GM18526 (cell line): ENCODE results near the gene SLIT3.

ENCODE experiments used
- POLR2A ChIP-seq: IDR thresholded peaks from 3 replicates; pipeline ENCODE4 v1.6.1; 2011; ENCODE audit not compliant: insufficient read length; ENCODE audit errors: extremely low read depth

The SLIT3 gene

DNA sequence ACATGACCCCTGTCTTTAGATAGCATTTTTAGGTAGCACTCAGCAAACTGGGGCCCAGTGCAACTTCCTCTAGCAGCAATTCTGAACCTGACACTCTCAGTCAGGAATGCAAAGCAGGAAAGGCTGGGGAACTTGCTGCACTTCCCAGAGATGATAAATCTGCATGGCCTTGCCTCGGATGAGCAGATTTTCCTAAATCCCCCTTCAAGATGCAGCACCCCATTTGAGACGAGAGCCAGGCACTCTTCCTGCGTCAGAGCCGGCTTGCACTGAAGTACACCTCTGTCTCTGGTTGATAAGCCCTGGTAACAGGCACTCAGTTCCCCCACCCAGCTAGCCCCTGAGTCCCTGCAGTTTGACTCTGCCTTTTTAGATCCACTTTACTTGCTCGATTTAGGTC, 425.1 kb downstream of the SLIT3 start:
- no peak for TF ChIP-seq POLR2A

GRCh38 chr5:168874713-168875380, 426.1 kb downstream of the SLIT3 start:
- TF ChIP-seq POLR2A: no peak

DNA sequence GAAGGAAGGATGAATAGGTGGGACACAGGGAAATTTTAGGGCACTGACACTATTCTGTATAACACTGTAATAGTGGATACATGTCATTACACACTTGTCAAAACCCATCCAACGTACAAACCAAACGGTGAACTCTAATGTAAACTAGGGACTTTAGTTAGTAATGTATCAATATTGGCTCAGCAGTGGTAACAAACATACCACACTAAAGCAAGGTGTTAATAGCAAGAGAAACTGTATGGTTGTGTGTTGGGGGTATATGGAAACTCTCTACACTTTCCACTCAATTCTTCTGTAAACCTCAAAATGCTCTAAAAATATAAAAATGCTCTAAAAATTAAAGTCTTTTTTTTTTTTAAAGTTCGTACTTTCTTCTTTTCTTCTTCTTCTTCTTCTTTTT, 428.7 kb downstream of the SLIT3 start:
- TF ChIP-seq POLR2A: no peak

- no peak for TF ChIP-seq POLR2A
Measured at GRCh38 chr5:168870910-168871309, 430.0 kb downstream of the SLIT3 start.

DNA sequence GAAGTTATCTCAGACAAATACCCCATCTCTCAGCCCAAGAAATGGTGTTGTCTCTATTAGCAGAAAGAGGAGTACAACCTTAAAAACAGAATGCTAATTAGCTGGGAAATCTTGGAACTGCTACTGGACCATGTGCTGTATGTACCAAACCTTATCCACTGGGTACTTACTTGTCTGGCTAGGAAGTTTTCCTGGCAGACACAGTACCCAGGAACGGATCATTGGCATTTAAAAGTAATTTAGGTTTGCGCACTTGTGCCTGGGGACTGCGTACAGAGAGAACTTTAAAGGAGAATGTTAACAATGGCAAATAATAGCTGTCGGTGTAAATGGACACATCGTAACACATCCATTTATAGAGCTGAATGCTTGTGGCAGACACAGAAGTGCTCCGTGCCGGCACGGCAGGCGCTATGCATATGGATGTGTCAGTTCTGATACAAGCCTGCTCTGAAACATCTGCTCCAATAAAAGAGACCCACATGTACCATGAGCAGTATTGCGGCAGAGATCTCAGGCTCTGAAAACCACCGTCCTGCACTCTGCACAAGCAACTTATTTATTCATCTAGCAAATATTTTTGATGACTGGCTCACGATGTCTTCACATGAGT, 431.2 kb downstream of the SLIT3 start:
- no peak for TF ChIP-seq POLR2A

DNA sequence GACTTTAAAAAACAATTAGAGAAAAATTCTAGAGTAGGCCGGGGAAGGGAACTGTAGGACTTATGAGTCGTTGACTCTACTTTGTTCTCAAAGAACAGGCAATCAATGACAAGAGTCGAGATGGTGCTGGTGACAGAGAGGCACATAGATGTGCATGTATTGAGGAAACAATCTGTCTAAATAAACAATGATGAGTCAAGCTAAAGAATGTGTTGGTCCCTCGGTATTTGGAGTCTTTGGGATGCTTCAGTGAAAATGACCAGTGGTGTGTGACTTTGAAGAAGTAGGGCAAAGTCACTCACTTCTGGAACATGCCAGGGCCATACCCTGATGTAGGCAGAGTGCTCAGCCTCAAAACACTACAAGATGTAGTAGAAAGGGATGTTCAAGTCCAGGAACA, 433.7 kb downstream of the SLIT3 start:
- no peak for TF ChIP-seq POLR2A

GRCh38 chr5:168865968-168866367, 435.0 kb downstream of the SLIT3 start:
- TF ChIP-seq POLR2A: no peak

- TF ChIP-seq POLR2A: no peak
Measured at GRCh38 chr5:168863021-168863420, 437.9 kb downstream of the SLIT3 start.

DNA sequence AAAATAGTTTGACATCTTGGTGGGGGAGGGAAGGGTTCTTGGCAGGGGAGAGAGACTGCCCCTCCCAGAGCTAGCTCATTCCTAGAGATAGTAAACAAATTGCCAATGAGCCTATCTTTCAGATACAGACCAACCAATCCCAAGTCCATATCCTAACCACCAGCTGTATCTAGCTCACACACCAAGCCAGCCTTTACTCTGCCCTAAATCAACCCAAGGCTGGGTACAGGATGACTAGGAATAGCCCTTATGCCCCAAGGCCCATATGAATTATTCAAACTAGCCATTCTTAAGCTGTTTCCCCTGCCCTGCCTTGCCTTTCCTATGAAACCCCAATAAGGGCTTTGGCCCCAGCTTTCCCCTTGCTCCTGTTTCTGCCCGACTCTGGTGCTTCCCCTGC, 440.4 kb downstream of the SLIT3 start:
- no peak for TF ChIP-seq POLR2A

- TF ChIP-seq POLR2A: no peak
Measured at GRCh38 chr5:168860081-168860480, 440.9 kb downstream of the SLIT3 start.

DNA sequence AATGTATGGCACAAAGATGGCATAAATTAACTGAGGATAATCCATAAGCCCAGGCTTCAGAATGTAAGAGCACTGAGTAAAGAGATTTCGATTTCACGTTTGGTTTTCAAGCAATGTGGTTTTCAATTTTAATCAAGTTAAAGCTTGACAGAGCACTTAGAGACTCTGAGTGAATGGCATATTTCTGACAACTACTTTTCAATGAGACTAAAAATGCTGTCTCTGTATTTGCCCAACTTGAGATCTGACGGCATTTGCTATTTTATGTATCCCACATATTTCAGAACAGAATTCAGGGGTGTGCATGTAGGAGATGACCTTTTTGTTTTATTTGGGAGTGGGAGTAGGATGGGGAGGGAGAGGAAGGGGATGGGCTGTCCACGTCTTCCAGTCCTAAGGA, 441.5 kb downstream of the SLIT3 start:
- no peak for TF ChIP-seq POLR2A

- no peak for TF ChIP-seq POLR2A
Measured at GRCh38 chr5:168858994-168859393, 441.9 kb downstream of the SLIT3 start.

DNA sequence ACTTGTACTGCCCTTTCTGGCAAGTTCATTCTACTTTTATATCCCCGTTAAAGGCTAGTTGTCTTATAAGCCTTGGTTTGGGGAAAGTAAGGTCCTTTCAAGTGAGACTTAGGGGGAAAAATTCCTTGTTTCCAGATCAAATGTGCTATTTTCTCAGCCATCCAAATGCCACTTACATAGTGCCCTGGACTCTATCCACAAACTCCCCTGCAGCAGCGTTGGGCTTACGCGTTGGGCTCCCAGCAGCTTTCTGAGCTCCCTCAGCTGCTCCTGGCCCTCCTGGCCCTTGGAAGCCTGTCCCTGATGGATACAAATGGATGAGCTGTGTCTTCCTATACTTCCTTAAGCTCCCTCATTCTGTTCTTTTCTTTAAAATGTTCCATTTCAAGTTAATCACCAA, 442.6 kb downstream of the SLIT3 start:
- no peak for TF ChIP-seq POLR2A

- no peak for TF ChIP-seq POLR2A
Measured at GRCh38 chr5:168853972-168854371, 447.0 kb downstream of the SLIT3 start.

- no peak for TF ChIP-seq POLR2A
Measured at GRCh38 chr5:168852329-168852728, 448.6 kb downstream of the SLIT3 start.

- no peak for TF ChIP-seq POLR2A
Measured at GRCh38 chr5:168851902-168852321, 449.0 kb downstream of the SLIT3 start.

DNA sequence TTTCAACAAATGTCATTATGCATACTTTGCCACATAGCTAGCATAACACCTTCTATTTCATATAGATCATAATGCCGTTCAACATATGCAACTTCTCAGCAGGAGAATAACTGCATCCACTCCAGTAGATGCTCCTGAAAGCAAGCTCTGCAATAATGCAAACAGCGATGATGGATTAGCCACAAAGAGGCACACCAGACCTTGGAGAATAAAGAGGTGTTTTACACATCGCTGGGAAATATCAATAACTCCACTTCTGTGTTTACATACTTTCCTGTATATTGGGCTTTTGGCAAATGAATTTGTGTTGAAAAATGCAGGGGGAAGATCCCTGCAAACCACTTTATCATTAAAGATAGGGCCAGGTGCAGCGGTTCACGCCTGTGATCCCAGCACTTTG, 450.3 kb downstream of the SLIT3 start:
- TF ChIP-seq POLR2A: no peak
